Gastrocnemius medialis (tissue), 4 donors: ENCODE results near the gene PARD3.

Experiments
- CTCF ChIP-seq, 5 experiments: fragments of 450-650 bp in 3 of 5; fragments of 200-600 bp in 2 of 5; sonication (generic) in 2 of 5; IDR thresholded peaks in 4 of 5; conservative IDR thresholded peaks in 1 of 5; 1 replicate in 4 of 5; 2 replicates in 1 of 5; pipeline ENCODE4 v1.5.1; 2016 to 2019; ENCODE audit warnings: antibody characterized with exemption in 5 of 5, mild to moderate bottlenecking in 3 of 5, moderate library complexity in 3 of 5
- POLR2A ChIP-seq, 2 donors: fragments of 450-650 bp; IDR thresholded peaks; one replicate each; pipeline ENCODE4 v1.6.1; 2017; ENCODE audit warnings: antibody characterized with exemption in 2 of 2, mild to moderate bottlenecking in 2 of 2, moderate library complexity in 2 of 2

GRCh38 chr10:34164029-34164428, 651.1 kb downstream of the PARD3 start:
- TF ChIP-seq CTCF (IDR thresholded peaks at IDR 0.05 in 4 of 5, conservative IDR thresholded peaks at IDR 0.05 in 1 of 5), result no peak
- TF ChIP-seq POLR2A (IDR thresholded peaks at IDR 0.05), result no peak
